Esophagus squamous epithelium (tissue), 5 donors: ENCODE results near the gene RSPO4. TPM values are rescaled to one million over a fixed set of nuclear protein-coding genes. Genes with fewer than 3 reads are reported as not detected.
"Not testable (repeated sequence)": the region's sequence is repeated elsewhere in the genome, so short reads cannot be mapped to it uniquely, and the experiment has no call there.

ENCODE experiments used
- DNase-seq: peaks from one replicate; lab custom pipeline; 2025; lab: John Stamatoyannopoulos, UW
- H3K27ac ChIP-seq, 4 donors: fragments of 200-600 bp; sonication (generic); one replicate each; pipeline ENCODE4 v1.5.1; 2016 to 2019; ENCODE audit warnings: mild to moderate bottlenecking in 1 of 4
- H3K27me3 ChIP-seq, 4 donors: fragments of 200-600 bp; sonication (generic); 1 replicate in 3 of 4; 2 replicates in 1 of 4; pipeline versions ENCODE4 v1.5.1 to v1.6.0; 2017 to 2021; ENCODE audit warnings: antibody characterized with exemption in 1 of 4
- H3K36me3 ChIP-seq, 3 donors: fragments of 200-600 bp; sonication (generic); one replicate each; pipeline ENCODE4 v1.5.1; 2016 to 2019
- H3K4me1 ChIP-seq, 3 donors: fragments of 200-600 bp; sonication (generic); one replicate each; pipeline ENCODE4 v1.5.1; 2017 to 2019
- H3K4me3 ChIP-seq, 4 donors: fragments of 200-600 bp; sonication (generic); 1 replicate in 3 of 4; 2 replicates in 1 of 4; pipeline ENCODE4 v1.5.1; 2016 to 2019; ENCODE audit warnings: mild to moderate bottlenecking in 2 of 4, moderate library complexity in 1 of 4
- H3K9me3 ChIP-seq, 3 donors: fragments of 200-600 bp; sonication (generic); one replicate each; pipeline ENCODE4 v1.5.1; 2016 to 2019
- POLR2A ChIP-seq, 4 donors: fragments of 450-650 bp; IDR thresholded peaks; one replicate each; pipeline ENCODE4 v1.6.1; 2017; ENCODE audit warnings: antibody characterized with exemption in 4 of 4, mild to moderate bottlenecking in 4 of 4, moderate library complexity in 3 of 4
- WGBS, 2 donors: methylation state at CpG; one replicate each; pipeline ENCODE4 v1.1.5; 2018; 5-methylcytosine and 5-hydroxymethylcytosine counted together
- intact Hi-C: fragments of 100-400 bp; cut with DNase I; formaldehyde crosslinking; loops from one replicate; pipeline ENCODE4 v1.15.0; 2022
- total RNA-seq, 4 donors: library from RNA; depleted of rRNA; stranded (reverse); fragments of >200 nt; gene quantifications; one replicate each; pipeline ENCODE4 v1.1.0, GENCODE V29; 2016
- TF ChIP-seq, protein P1 (sequence below), 6 experiments: fragments of 450-650 bp in 4 of 6; fragments of 200-600 bp in 2 of 6; sonication (generic) in 2 of 6; IDR thresholded peaks; one replicate each; pipeline ENCODE4 v1.5.1; 2016 to 2019; ENCODE audit warnings: antibody characterized with exemption in 6 of 6, mild to moderate bottlenecking in 4 of 6, moderate library complexity in 4 of 6
- donor health status: DM: yes; HTN: yes; CAD: no.

RSPO4 gene
- total RNA-seq, 4 donors from 2014 or later = 0.18 to 0.23 (median 0.19) TPM; not detected in 1

DNA sequence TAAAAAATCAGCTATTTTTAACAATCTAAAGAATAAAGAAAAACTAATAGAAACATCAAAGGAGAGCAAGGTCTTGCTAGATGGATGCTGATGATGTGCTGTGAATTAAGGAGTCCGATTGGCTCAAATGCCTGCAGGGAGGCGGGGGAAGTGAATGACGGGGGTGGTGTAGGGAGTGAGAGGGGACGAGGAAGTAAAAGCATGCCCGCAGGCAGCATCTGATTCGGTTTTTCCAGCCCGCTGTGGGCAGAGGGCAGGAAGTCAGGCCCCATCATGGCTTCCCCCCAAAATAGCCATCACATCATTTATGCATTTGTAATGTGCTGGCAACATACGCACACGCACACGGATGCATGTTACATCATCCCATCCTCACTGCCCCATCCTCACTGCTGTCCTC is 10.3 kb downstream of the RSPO4 start:
- H3K9me3 ChIP-seq = no peaks in the 10 kb centered on the region
- H3K4me3 ChIP-seq = no peak overlapping the region
- H3K36me3 ChIP-seq = no peaks in the 10 kb centered on the region
- no peak for DNase-seq
- TF ChIP-seq, protein P1, sequence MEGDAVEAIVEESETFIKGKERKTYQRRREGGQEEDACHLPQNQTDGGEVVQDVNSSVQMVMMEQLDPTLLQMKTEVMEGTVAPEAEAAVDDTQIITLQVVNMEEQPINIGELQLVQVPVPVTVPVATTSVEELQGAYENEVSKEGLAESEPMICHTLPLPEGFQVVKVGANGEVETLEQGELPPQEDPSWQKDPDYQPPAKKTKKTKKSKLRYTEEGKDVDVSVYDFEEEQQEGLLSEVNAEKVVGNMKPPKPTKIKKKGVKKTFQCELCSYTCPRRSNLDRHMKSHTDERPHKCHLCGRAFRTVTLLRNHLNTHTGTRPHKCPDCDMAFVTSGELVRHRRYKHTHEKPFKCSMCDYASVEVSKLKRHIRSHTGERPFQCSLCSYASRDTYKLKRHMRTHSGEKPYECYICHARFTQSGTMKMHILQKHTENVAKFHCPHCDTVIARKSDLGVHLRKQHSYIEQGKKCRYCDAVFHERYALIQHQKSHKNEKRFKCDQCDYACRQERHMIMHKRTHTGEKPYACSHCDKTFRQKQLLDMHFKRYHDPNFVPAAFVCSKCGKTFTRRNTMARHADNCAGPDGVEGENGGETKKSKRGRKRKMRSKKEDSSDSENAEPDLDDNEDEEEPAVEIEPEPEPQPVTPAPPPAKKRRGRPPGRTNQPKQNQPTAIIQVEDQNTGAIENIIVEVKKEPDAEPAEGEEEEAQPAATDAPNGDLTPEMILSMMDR (IDR thresholded peaks at IDR 0.05) = no peak
- no peak for TF ChIP-seq POLR2A (IDR thresholded peaks at IDR 0.05)
- intact Hi-C loops = no loop called here
- WGBS, 2 donors = 59 to 64% methylated on average over 10 of the region's 10 CpGs
- H3K27ac ChIP-seq = no peak overlapping the region
- H3K4me1 ChIP-seq = no peaks in the 10 kb centered on the region
- H3K27me3 ChIP-seq = peaks cover 0 to 70% (median 0%) of the 10 kb centered on the region in 4 donors

DNA sequence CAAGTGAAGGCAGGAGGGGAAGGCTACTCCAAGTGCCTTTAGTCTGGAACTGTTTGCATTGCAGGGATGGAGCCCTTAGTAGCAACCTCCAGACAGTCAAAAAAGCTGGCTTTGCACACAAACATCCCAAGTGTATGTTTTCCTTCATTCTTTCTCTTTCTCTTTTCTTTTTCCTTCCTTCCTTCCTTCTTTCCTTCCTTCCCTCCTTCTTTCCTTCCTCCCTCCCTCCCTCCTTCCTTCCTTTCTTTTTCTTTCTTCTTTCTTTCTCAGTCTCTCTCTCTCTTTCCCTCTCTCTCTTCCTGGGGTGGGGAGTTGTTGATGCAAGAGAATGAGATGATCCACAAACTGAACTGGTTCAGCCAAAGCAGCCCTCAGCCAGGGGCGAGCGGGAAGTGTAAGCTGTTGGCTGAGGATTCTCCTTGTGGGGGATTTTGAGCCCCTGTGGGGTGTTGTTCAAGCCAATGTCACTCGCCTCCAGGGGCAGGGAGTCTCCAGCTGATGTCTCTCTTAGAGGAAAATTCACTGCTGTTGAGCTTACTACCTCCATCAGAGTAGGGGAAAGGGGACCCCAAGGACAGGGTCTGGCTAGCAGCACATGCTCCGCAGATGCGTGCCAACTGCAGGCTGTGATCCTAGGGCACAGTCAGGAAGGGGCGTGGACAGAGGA is 11.7 kb downstream of the RSPO4 start:
- TF ChIP-seq, protein P1 (IDR thresholded peaks at IDR 0.05) = no peak
- no peak for TF ChIP-seq POLR2A (IDR thresholded peaks at IDR 0.05)
- DNase-seq = no peak
- no peak overlapping the region for H3K27ac ChIP-seq
- WGBS, 2 donors = 48 to 58% methylated on average over 3 to 4 of the region's 6 CpGs
- no peaks in the 10 kb centered on the region for H3K9me3 ChIP-seq
- H3K4me3 ChIP-seq = no peak overlapping the region
- no peaks in the 10 kb centered on the region for H3K4me1 ChIP-seq
- H3K36me3 ChIP-seq = no peaks in the 10 kb centered on the region
- intact Hi-C loops = no loop called here
- peaks cover 0 to 79% (median 0%) of the 10 kb centered on the region in 4 donors for H3K27me3 ChIP-seq

DNA sequence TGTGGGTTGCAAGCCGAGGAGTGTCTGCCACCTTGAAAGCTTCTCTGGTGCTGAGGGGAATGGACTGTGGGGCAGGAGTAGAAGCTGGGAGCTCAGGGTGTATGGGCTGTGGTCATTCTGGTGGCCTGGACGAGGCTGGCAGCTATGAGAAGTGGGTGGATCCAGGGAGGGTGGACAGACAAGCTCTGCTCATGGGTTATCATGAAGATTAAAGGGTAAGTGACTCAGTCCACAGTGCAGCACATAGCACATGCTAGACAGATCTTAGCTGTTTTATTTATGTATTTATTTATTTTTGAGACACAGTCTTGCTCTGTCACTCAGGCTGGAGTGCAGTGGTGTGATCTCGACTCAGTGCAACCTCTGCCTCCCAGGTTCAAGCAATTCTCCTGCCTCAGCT is 13.8 kb downstream of the RSPO4 start:
- Histone ChIP-seq H3K4me3 (no peak overlapping the region), H3K27ac (no peak overlapping the region), H3K9me3 (no peaks in the 10 kb centered on the region), H3K4me1 (no peaks in the 10 kb centered on the region), H3K36me3 (no peaks in the 10 kb centered on the region), H3K27me3 (peaks cover 0 to 73% (median 0%) of the 10 kb centered on the region in 4 donors)
- WGBS, 2 donors = 59 to 67% methylated on average over 3 of the region's 3 CpGs
- no peak for DNase-seq
- TF ChIP-seq POLR2A (IDR thresholded peaks at IDR 0.05) = no peak
- TF ChIP-seq, protein P1 (IDR thresholded peaks at IDR 0.05) = no peak
- intact Hi-C loops = no loop called here

DNA sequence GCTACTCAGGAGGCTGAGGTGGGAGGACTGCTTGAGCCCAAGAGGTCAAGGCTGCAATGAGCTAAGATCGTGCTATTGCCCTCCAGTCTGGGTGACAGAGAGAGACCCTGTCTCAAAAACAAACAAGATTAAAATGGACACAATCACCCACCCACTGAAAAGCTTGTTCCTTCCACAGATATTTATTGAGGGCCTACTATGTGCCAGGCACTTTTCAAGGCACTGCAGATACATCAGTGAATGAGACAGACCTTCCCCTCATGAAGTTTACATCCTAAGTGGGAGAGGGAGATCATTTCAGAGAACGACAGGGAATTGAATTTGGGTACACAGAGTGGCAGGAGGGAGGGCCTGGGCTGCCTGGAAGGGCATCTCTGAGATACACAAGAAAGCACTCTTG is 14.4 kb downstream of the RSPO4 start:
- DNase-seq = no peak
- Histone ChIP-seq H3K4me1 (no peaks in the 10 kb centered on the region), H3K27ac (no peak overlapping the region), H3K27me3 (peaks cover 0 to 72% (median 0%) of the 10 kb centered on the region in 4 donors), H3K9me3 (no peaks in the 10 kb centered on the region), H3K36me3 (no peaks in the 10 kb centered on the region), H3K4me3 (no peak overlapping the region)
- TF ChIP-seq POLR2A (IDR thresholded peaks at IDR 0.05) = no peak
- TF ChIP-seq, protein P1 (IDR thresholded peaks at IDR 0.05) = no peak
- intact Hi-C loops = no loop called here
- 51 to 60% methylated on average over 2 of the region's 2 CpGs for WGBS, 2 donors

DNA sequence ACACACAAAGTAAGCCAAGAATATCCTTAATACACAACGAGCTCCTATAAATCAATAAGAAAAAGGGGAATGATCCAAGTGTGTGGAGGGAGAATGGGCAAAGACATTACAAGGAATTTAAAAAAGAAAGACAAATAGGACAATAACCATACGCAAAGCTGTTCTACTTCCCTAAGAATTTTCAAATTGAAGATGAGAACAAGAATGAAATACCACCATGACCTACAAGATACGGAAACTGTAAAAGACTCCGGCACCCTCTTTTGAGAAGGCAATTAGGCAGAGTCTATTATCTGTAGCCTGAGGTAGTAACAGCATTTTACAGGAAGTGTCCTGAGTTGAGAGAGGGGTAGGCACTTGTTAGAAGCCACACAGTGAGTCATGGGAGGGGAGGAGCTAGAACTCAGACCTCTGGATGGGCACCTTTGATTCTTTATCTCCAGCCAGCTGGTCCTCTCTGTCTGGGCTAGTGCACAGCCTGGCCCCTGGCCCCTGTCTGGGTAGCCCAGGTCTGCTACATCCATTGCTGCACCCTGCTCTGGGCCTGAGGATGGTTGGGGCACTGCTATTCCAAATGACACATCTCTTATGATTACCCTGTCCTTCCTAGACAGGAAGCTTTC is 15.3 kb downstream of the RSPO4 start:
- TF ChIP-seq POLR2A (IDR thresholded peaks at IDR 0.05) = no peak
- TF ChIP-seq, protein P1 (IDR thresholded peaks at IDR 0.05) = no peak
- DNase-seq = no peak

DNA sequence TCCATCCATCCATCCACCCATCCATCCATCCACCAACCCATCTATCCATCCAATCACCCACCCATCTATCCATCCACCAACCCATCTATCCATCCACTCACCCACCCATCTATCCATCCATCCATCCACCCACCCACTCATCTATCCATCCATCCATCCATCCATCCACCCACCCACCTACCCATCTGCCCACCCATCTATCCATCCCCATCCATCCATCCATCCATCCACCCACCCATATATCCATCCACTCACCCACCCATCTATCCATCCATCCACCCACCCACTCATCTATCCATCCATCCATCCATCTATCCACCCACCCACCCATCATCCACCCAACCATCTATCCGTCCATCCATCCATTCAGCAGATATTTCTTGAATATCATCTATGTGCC is 17.1 kb downstream of the RSPO4 start:
- H3K27ac ChIP-seq, DNase-seq, H3K4me1 ChIP-seq, intact Hi-C loops, H3K36me3 ChIP-seq, H3K4me3 ChIP-seq, H3K9me3 ChIP-seq: not testable (repeated sequence)
- 88 to 100% methylated on average over 1 of the region's 1 CpG for WGBS, 2 donors
- peaks cover 0 to 75% (median 0%) of the 10 kb centered on the region in 4 donors for H3K27me3 ChIP-seq

More for the DNA sequence above, 15.3 kb downstream of the RSPO4 start:
- H3K4me3 ChIP-seq = no peak overlapping the region
- intact Hi-C loops = no loop called here
- no peaks in the 10 kb centered on the region for H3K9me3 ChIP-seq
- WGBS, 2 donors = 76 to 80% methylated on average over 4 of the region's 4 CpGs
- H3K4me1 ChIP-seq = no peaks in the 10 kb centered on the region
- H3K27me3 ChIP-seq = peaks cover 0 to 71% (median 0%) of the 10 kb centered on the region in 4 donors
- no peaks in the 10 kb centered on the region for H3K36me3 ChIP-seq
- H3K27ac ChIP-seq = no peak overlapping the region
